G401.6 (cell line): ENCODE results near the gene KLK2.

Experiments
- FAIRE-seq: peaks from 2 replicates; lab custom pipeline; 2012; peaks lifted over from hg19 to GRCh38; lab: Jason Lieb, UNC

Gene KLK2

GRCh38 chr19:50873056-50873455 lies at the start of gene KLK2:
KLK2 (plus strand) TSS chr19:50873439; CDS start chr19:50873474, 35 bp downstream.
- no peak for FAIRE-seq

- FAIRE-seq: no peak
Measured at GRCh38 chr19:50826492-50827240, 46.6 kb upstream of the KLK2 start.

DNA sequence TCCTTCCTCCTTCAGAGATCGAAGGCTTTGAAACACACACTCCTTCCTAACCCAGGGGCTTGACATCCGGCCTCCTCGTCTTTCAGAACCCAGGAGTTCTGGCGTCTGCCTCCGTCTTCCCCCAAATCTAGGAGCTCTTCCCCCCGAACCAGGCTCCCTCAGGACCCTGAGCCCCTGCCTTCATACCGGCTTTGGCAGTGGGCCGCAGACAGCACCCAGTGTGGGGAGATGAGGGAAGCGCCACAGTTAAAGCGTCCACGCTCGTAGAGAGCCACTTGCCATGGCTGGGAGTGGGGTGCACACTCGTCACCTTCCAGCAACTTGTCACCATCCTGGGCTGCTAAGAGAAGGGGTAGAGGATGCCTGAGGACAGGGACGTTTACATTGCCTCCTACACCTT lies 45.8 kb upstream of the KLK2 start:
- no peak for FAIRE-seq

GRCh38 chr19:50829801-50830200 lies 43.4 kb upstream of the KLK2 start:
- FAIRE-seq: no peak

GRCh38 chr19:50830266-50831025 lies 42.8 kb upstream of the KLK2 start:
- FAIRE-seq: no peak

DNA sequence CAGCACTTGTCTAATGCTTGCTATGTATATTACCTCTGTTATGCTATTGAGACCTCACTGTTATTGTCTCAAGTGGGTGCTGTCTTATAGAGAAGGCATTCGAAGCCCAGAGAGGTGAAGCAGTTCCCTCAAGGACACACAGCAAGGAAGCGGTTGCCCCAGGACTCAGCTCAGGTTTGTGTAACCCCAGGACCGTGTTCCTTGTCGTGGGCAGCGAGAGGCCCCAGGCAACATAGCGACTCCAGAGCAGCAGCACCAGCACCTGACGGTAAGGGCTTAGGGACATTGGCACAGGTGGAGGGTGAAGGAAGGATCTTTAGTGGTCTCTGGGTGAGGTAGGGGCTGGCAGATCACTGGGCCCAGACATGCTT lies 42.2 kb upstream of the KLK2 start:
- FAIRE-seq: no peak

GRCh38 chr19:50832666-50833065 lies 40.6 kb upstream of the KLK2 start:
- no peak for FAIRE-seq

GRCh38 chr19:50833117-50833801 lies 40.0 kb upstream of the KLK2 start, which contains the start of gene KLK15:
KLK15 (minus strand) TSS chr19:50833574; CDS start chr19:50831492, 2,082 bp downstream.
- FAIRE-seq: no peak

GRCh38 chr19:50833802-50834167 lies 39.5 kb upstream of the KLK2 start:
- FAIRE-seq: no peak

DNA sequence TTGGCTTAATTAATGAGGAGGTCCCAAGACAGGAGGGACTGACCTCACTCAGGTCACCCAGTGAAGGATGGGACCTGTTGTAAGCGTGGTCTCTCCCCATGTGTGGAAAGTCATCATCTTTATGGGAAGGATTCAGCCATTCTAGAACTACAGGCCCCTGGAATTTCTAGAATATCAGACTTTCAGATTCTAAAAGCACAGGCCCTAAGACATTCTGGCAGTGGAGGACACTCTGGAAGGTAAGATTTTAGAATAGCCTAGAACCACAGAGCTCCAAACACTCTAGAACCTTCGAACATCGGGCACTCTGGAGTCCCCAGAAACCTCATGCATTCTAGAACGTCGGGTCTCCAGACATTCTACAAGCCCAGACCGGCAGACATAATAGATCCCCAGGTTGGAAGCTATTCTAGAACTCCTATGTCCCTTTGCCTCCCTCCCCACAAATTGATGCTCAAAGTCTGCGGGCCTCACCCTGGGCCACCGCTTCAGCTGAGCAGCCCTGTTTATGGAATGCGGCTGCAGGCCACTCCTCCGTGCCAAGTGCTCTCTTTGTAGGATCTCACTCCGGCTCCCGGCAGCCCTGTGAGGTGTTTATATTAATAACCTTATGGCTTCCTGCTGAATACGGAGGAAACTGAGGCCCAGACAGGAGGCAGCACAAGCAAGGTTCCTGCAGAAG lies 38.0 kb upstream of the KLK2 start:
- FAIRE-seq: no peak

DNA sequence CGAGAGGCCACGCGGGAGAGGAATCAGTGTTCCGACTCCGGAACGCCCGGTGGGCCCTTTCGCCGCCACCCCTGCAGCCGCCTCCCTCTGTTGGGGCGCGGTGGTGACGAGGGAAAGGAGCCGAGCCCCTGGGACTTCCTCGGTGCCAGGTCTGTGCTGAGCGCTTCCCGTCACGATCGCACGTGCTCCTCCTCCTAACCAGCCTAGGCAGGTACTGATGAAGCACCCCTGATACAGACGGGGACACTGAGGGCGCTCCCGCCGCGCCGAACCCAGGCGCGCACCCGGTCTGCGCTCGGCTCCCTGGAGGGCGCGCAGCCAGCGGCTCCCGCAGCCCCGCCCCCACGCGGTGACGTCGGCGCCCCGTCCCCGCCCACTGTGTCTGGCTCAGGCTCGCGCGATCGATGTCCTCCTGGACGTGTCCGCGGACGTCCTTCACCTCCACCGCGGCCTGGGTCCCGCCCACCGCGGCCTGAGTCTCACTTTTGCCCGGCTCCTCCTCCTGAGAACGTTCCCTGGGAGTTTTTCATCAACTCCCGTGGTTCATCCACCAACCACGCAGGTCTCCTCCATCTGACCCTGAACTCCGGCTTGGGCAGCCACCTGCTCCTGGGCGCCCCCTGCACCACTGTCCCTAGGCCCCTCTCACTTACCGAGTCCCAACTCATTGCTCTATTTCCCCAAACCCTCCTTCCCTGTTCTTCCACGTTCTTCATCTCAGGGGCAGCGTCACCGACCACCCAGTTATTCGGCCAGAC lies 37.3 kb upstream of the KLK2 start:
- FAIRE-seq: no peak

- no peak for FAIRE-seq
Measured at GRCh38 chr19:50836543-50837195, 36.6 kb upstream of the KLK2 start.

GRCh38 chr19:50837300-50837699 lies 35.9 kb upstream of the KLK2 start:
- no peak for FAIRE-seq

- FAIRE-seq: no peak
Measured at GRCh38 chr19:50838239-50838638, 35.0 kb upstream of the KLK2 start.

DNA sequence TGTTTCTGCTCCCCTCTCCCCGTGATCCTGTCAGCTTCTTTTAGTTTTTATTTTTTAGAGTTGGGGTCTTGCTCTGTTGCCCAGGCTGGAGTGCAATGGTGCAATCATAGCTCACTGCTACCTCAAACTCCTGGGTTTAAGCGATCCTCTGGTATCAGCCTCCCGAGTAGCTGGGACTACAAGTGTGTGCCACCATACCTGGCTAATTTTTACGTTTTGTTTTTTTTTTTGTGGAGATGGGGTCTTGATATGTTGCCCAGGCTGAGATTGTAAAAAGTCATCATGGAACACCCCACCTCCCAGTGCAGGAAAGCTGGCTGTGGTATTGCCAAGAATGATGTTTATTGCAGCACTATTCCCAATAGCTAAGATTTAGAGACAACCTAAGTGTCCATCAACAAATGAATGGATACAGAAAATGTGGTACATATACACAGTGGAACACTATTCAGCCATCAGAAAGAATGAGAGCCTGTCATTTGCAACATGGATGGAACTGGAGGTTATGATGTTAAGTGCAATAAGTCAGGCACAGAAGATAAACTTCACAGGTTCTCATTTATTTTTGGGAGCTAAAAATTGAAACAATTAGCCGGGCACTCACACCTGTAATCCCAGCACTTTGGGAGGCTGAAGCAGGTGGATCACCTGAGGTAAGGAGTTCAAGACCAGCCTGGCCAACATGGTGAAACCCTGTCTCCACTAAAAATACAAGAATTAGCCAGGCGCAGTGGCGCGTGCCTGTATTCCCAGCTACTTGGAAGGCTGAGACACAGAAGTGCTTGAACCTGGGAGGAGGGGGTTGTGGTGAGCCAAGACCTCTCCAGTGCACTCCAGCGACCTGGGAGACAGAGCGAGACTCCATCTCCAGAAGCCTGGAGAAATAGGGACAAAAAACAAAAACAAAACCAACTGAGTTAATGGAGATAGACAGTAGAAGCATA lies 33.3 kb upstream of the KLK2 start:
- no peak for FAIRE-seq

DNA sequence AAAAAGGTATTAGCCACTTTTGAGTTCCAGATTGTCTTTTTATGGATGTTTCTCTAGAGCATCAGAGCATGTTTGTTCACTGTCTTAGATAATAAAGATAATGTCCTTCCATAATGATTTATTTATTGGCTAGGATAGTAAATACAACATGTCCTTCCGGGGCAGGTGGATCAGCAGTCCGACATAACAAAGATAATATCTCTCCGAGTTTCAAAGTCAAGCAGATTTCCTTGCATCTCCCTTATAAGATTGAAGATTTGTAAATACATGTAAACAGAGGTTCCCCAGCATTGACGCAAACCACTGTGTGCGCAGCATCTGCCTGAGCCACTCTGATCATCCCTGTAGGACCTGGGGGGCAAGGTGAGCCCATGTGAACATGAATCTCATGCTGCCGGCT lies 31.1 kb upstream of the KLK2 start:
- FAIRE-seq: no peak

- FAIRE-seq: no peak
Measured at GRCh38 chr19:50843205-50843604, 30.0 kb upstream of the KLK2 start.

DNA sequence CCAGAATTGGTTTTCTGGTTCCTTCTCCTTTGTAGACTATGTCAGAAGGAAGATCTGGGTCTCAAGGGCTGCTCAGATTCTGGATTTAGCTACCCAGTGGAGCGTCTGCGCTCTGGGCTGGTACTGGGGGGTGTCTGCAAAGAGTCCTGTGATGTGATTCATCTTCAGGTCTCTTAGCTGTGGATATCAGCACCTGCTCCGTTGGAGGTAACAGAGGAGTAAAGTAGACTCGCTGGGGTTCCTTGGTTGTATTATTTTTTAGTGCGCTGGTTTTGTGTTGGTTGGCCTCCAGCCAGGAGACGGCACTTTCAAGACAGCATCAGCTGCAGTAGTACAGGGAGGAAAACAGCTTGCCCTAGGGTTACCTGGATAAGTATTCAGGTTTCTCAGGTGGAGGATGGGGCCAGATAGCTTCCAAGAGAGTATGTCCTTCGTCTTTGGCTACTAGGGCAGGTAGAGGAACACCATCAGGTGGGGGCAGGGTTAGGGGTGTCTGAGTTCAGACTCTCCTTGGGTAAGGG lies 29.5 kb upstream of the KLK2 start:
- no peak for FAIRE-seq

DNA sequence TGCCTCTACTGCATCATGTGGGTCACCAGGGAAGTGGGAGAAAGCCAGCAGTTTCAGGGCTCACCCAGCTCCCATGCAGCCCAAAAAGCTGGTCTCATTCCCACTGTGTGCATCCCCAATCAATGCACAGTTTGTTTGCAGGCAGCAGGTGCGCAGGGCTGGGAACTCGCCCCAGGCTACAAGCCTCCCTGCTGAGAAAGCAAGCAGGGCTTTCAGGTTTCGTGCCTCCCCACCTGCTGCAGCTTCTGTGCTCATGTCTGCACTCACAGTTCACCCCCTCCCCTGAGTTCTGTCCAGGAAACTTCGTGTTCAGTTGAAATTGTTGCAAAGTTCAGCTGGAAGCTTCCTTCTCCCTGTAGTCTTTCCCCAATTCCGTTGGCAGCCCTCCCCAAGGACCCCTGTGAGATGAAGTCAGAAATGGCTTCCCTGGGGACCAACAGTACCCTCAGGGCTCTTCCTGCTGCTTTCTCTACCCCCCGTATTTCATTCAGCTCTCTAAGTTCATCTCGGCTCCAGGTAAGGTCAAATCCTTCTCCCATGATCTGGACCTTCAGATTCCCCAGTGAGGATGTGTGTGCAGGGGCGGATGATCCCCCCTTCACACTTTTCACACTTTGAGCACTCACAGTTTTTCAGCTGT lies 28.8 kb upstream of the KLK2 start:
- no peak for FAIRE-seq
